ENCODE measurements around the gene PTPRM. TPM values are rescaled to one million over a fixed set of nuclear protein-coding genes. Genes with fewer than 3 reads are reported as not detected.

The PTPRM gene
- polyA plus RNA-seq, 3 donors = 0.04 to 2.1 (median 0.66) TPM

GRCh38 chr18:8380926-8381325 is 813.8 kb downstream of the PTPRM start:
- no peaks in the 10 kb centered on the region for H3K4me1 ChIP-seq (ENCODE audit: control insufficient read depth in 1 of 2, insufficient read depth in 2 of 2, low read length in 2 of 2)
- H3K27me3 ChIP-seq (ENCODE audit: control insufficient read depth in 2 of 2, insufficient read depth in 2 of 2, low read length in 2 of 2) = no peaks in the 10 kb centered on the region
- H3K9ac ChIP-seq (ENCODE audit: insufficient read depth, low read length, poor library complexity, severe bottlenecking) = no peak overlapping the region
- H3K36me3 ChIP-seq (replicated peaks in 1 of 2; ENCODE audit: control insufficient read depth in 1 of 2, insufficient read depth in 2 of 2, low read length in 2 of 2) = no peaks in the 10 kb centered on the region
- no peak overlapping the region for H3K4me2 ChIP-seq (replicated peaks; ENCODE audit: extremely low read depth, low read length, poor library complexity, severe bottlenecking)
- H3K27ac ChIP-seq (ENCODE audit: low read depth in 1 of 2, low read length in 2 of 2) = no peak overlapping the region
- H3K4me3 Mint-ChIP-seq = no peak overlapping the region
- H3K27ac Mint-ChIP-seq = no peak overlapping the region
- intact Hi-C loops (cut with micrococcal nuclease) = no loop called here
- TF ChIP-seq CTCF (IDR thresholded peaks at IDR 0.05) = no peak
- H3K9me3 ChIP-seq (replicated peaks in 1 of 2; ENCODE audit: control insufficient read depth in 1 of 2, insufficient read depth in 1 of 2, low read length in 2 of 2) = no peaks in the 10 kb centered on the region
- peaks cover under 1 to 4% (median 2%) of the 10 kb centered on the region in 3 donors for H3K27me3 Mint-ChIP-seq (ENCODE audit: low read depth in 3 of 3)
- 80% methylated on average over 1 of the region's 2 CpGs for WGBS (ENCODE audit: insufficient coverage)
- DNase-seq = no peak
- H3K79me2 ChIP-seq (ENCODE audit: insufficient read depth, low read length) = no peaks in the 10 kb centered on the region
- no peak overlapping the region for H3K4me3 ChIP-seq (replicated peaks in 1 of 3; ENCODE audit: low read depth in 2 of 3, low read length in 3 of 3)
- no peaks in the 10 kb centered on the region for H3K36me3 Mint-ChIP-seq
- H4K20me1 ChIP-seq (ENCODE audit: insufficient read depth, low read length) = no peaks in the 10 kb centered on the region
- H2AFZ ChIP-seq (ENCODE audit: insufficient read depth, low read depth, low read length, poor library complexity, severe bottlenecking) = no peak overlapping the region
- H3K4me1 Mint-ChIP-seq = no peaks in the 10 kb centered on the region
- no peaks in the 10 kb centered on the region for H3K9me3 Mint-ChIP-seq

- no peak overlapping the region for H3K27ac Mint-ChIP-seq
- H3K27me3 Mint-ChIP-seq (ENCODE audit: low read depth in 3 of 3) = peaks cover 2 to 4% (median 2%) of the 10 kb centered on the region in 3 donors
- no peaks in the 10 kb centered on the region for H3K9me3 Mint-ChIP-seq
- WGBS (ENCODE audit: insufficient coverage) = 100% methylated on average over 2 of the region's 9 CpGs
- no peaks in the 10 kb centered on the region for H3K9me3 ChIP-seq (replicated peaks in 1 of 2; ENCODE audit: control insufficient read depth in 1 of 2, insufficient read depth in 1 of 2, low read length in 2 of 2)
- H3K9ac ChIP-seq (ENCODE audit: insufficient read depth, low read length, poor library complexity, severe bottlenecking) = no peak overlapping the region
- no peak overlapping the region for H3K4me2 ChIP-seq (replicated peaks; ENCODE audit: extremely low read depth, low read length, poor library complexity, severe bottlenecking)
- H3K4me1 Mint-ChIP-seq = no peaks in the 10 kb centered on the region
- H3K36me3 ChIP-seq (replicated peaks in 1 of 2; ENCODE audit: control insufficient read depth in 1 of 2, insufficient read depth in 2 of 2, low read length in 2 of 2) = no peaks in the 10 kb centered on the region
- no peak overlapping the region for H3K4me3 Mint-ChIP-seq
- no peak for DNase-seq
- H2AFZ ChIP-seq (ENCODE audit: insufficient read depth, low read depth, low read length, poor library complexity, severe bottlenecking) = no peak overlapping the region
- TF ChIP-seq CTCF (IDR thresholded peaks at IDR 0.05) = no peak
- H4K20me1 ChIP-seq (ENCODE audit: insufficient read depth, low read length) = no peaks in the 10 kb centered on the region
- H3K79me2 ChIP-seq (ENCODE audit: insufficient read depth, low read length) = no peaks in the 10 kb centered on the region
- no peaks in the 10 kb centered on the region for H3K27me3 ChIP-seq (ENCODE audit: control insufficient read depth in 2 of 2, insufficient read depth in 2 of 2, low read length in 2 of 2)
- no peaks in the 10 kb centered on the region for H3K4me1 ChIP-seq (ENCODE audit: control insufficient read depth in 1 of 2, insufficient read depth in 2 of 2, low read length in 2 of 2)
- H3K27ac ChIP-seq (ENCODE audit: low read depth in 1 of 2, low read length in 2 of 2) = no peak overlapping the region
- no peak overlapping the region for H3K4me3 ChIP-seq (replicated peaks in 1 of 3; ENCODE audit: low read depth in 2 of 3, low read length in 3 of 3)
- H3K36me3 Mint-ChIP-seq = no peaks in the 10 kb centered on the region
- intact Hi-C loops (cut with micrococcal nuclease) = no loop called here
Measured at GRCh38 chr18:8381821-8382459, 814.8 kb downstream of the PTPRM start.
